Measurements from ENCODE around the gene CCDC121.

DNA sequence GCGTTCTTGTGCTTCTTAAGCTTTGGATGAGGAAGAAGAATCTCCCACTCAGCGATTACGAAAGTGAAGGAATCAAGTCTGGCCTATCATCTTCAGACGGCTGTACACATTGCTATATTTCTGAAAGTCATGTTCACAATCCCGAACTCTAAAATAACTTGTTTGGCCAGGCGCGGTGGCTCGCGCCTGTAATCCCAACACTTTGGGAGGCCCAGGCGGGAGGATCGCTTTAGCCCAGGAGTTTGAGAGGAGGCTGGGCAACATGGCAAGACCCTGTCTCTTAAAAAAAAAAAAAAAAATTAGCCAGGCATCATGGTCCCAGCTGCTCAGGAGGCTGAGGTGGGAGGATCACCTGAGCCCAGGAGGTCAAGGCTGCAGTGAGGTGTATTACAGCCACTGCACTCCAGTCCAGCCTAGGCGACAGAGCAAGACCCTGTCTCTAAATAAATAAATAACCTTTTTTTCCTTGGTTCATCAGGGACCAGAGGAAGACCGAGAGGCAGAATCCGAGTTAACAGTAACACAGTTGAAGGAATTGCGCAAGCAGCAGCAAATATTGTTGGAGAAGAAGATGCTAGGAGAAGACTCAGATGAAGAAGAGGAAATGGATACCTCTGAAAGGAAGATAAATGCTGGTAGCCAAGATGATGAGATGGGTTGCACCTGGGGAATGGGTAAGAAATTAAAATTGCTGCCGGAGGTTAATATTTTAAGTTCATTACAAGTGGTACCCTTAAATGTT is 36.0 kb upstream of the CCDC121 start:
- TF ChIP-seq POLR2A (IDR thresholded peaks at IDR 0.05) (no peak), POLR2AphosphoS5 (IDR thresholded peaks at IDR 0.05) (no peak)
- TF ChIP-seq, protein P1, sequence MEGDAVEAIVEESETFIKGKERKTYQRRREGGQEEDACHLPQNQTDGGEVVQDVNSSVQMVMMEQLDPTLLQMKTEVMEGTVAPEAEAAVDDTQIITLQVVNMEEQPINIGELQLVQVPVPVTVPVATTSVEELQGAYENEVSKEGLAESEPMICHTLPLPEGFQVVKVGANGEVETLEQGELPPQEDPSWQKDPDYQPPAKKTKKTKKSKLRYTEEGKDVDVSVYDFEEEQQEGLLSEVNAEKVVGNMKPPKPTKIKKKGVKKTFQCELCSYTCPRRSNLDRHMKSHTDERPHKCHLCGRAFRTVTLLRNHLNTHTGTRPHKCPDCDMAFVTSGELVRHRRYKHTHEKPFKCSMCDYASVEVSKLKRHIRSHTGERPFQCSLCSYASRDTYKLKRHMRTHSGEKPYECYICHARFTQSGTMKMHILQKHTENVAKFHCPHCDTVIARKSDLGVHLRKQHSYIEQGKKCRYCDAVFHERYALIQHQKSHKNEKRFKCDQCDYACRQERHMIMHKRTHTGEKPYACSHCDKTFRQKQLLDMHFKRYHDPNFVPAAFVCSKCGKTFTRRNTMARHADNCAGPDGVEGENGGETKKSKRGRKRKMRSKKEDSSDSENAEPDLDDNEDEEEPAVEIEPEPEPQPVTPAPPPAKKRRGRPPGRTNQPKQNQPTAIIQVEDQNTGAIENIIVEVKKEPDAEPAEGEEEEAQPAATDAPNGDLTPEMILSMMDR (IDR thresholded peaks at IDR 0.05 in 8 of 11, conservative IDR thresholded peaks at IDR 0.05 in 3 of 11): no peak

All from spleen (tissue), 7 donors.